Caki2 (cell line): ENCODE results near the gene PIK3R6. TPM values are rescaled to one million over a fixed set of nuclear protein-coding genes. Genes with fewer than 3 reads are reported as not detected.
"Not testable (repeated sequence)": the region's sequence is repeated elsewhere in the genome, so short reads cannot be mapped to it uniquely, and the experiment has no call there.

Experiments
- DNase-seq: peaks from one replicate; pipeline ENCODE4 v3.0.0-alpha.2; 2015; ENCODE audit warnings: low read depth
- in situ Hi-C: cut with HindIII; loops from 2 replicates; pipeline ENCODE4 v1.10.0; 2016; ENCODE audit warnings: low sequenced_read_pairs, low pct_unique_long_range_greater_than_20kb, mixed read lengths
- total RNA-seq: library from RNA; depleted of rRNA; stranded (reverse); fragments of >200 nt; shearing (Covaris generic); gene quantifications from 2 replicates; pipeline ENCODE4 v1.2.3, GENCODE V29; 2014; ENCODE audit warnings: low replicate concordance

The PIK3R6 gene
- total RNA-seq, 1 experiment from 2014 or later: not detected

GRCh38 chr17:8894673-8895578 lies 27.5 kb upstream of the PIK3R6 start:
- DNase-seq: peak; percentile 21
- in situ Hi-C loops: no loop called here

GRCh38 chr17:8894202-8894671 lies 26.8 kb upstream of the PIK3R6 start:
- in situ Hi-C loops: no loop called here

GRCh38 chr17:8893621-8894201 lies 26.2 kb upstream of the PIK3R6 start:
- no peak for DNase-seq
- in situ Hi-C loops: no loop called here

More at GRCh38 chr17:8894202-8894671, 26.8 kb upstream of the PIK3R6 start:
- DNase-seq: no peak

GRCh38 chr17:8893059-8893458 lies 25.6 kb upstream of the PIK3R6 start:
- in situ Hi-C loops: no loop called here

GRCh38 chr17:8892338-8892690 lies 24.8 kb upstream of the PIK3R6 start:
- in situ Hi-C loops: no loop called here
- no peak for DNase-seq

More at GRCh38 chr17:8893059-8893458, 25.6 kb upstream of the PIK3R6 start:
- no peak for DNase-seq

- DNase-seq: no peak
- in situ Hi-C loops: no loop called here
These were observed 23.2 kb upstream of the PIK3R6 start for GRCh38 chr17:8890671-8891070.

- no peak for DNase-seq
- in situ Hi-C loops: no loop called here
These were observed 22.2 kb upstream of the PIK3R6 start for GRCh38 chr17:8889458-8890210.

- no peak for DNase-seq
- in situ Hi-C loops: no loop called here
These were observed 21.3 kb upstream of the PIK3R6 start for GRCh38 chr17:8888704-8889302.

- peak; percentile 57 for DNase-seq
- in situ Hi-C loops: no loop called here
These were observed 20.6 kb upstream of the PIK3R6 start for GRCh38 chr17:8887834-8888703.

- in situ Hi-C loops: no loop called here
- no peak for DNase-seq
These were observed 19.8 kb upstream of the PIK3R6 start for GRCh38 chr17:8887301-8887700.

GRCh38 chr17:8885967-8886684 lies 18.7 kb upstream of the PIK3R6 start:
- DNase-seq: no peak
- in situ Hi-C loops: no loop called here

- in situ Hi-C loops: not testable (repeated sequence)
- peak; percentile 14 for DNase-seq
These were observed 17.9 kb upstream of the PIK3R6 start for GRCh38 chr17:8885163-8885966.

- DNase-seq: no peak
- in situ Hi-C loops: no loop called here
These were observed 17.0 kb upstream of the PIK3R6 start for GRCh38 chr17:8884336-8884990.

GRCh38 chr17:8883353-8883752 lies 15.9 kb upstream of the PIK3R6 start:
- in situ Hi-C loops: no loop called here
- DNase-seq: no peak

- no peak for DNase-seq
- in situ Hi-C loops: no loop called here
These were observed 14.1 kb upstream of the PIK3R6 start for GRCh38 chr17:8881606-8882005.

GRCh38 chr17:8880466-8880865 lies 13.0 kb upstream of the PIK3R6 start:
- in situ Hi-C loops: no loop called here
- DNase-seq: no peak
